Measurements from ENCODE around the gene GLOD5.

The GLOD5 gene

DNA sequence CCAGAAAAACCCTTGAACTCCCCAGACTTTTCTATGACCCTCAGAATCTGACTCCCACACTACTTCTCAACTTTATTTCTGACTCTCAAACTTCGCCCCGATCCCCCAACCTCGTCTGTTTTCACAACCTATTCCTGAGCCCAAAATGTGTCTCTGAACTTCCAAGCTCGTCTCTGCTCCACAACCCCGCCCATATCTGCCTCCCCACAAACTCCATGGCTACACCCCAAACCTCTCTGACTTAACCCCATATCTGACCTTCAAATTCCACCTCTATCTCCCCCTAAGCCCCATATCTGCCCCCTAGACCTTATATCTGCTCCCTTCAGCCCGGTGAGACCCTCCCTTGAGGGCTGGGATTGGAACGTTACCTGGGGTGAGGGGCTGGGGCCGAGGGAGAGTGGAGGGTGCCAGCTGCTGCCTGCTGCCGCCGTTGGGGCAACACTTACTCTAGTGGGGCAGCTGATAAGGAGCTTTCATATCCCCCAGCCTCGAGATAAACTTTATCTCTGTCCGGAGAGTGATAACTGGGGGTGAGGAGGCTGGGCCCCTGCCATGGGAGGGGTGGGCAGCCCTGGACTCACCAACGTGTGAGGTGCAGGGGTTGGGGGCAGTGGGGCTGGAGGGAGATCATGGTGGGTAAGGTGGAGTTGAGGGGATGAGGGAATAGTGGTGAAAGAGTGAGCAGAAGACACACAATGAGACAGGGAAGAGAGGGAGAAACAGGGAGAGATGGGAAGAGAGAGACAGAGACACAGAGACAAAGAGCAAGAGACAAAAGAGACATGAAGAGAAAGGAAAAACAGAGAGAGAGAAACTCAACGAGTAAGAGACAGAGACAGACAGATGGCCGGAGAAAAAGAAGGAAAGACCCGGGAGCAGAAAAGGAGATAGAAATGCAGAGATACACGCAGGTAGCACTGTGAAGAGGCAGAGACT, 26.2 kb downstream of the GLOD5 start:
- H2AFZ ChIP-seq (ENCODE audit: low read length) = no peak overlapping the region
- H4K20me1 ChIP-seq (ENCODE audit: insufficient read depth, low read length) = no peaks in the 10 kb centered on the region
- no peak for TF ChIP-seq EZH2 (IDR thresholded peaks at IDR 0.05; ENCODE audit: borderline replicate concordance, low read length)
- TF ChIP-seq, protein P1, sequence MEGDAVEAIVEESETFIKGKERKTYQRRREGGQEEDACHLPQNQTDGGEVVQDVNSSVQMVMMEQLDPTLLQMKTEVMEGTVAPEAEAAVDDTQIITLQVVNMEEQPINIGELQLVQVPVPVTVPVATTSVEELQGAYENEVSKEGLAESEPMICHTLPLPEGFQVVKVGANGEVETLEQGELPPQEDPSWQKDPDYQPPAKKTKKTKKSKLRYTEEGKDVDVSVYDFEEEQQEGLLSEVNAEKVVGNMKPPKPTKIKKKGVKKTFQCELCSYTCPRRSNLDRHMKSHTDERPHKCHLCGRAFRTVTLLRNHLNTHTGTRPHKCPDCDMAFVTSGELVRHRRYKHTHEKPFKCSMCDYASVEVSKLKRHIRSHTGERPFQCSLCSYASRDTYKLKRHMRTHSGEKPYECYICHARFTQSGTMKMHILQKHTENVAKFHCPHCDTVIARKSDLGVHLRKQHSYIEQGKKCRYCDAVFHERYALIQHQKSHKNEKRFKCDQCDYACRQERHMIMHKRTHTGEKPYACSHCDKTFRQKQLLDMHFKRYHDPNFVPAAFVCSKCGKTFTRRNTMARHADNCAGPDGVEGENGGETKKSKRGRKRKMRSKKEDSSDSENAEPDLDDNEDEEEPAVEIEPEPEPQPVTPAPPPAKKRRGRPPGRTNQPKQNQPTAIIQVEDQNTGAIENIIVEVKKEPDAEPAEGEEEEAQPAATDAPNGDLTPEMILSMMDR (IDR thresholded peaks at IDR 0.05; ENCODE audit: low read length) = no peak
- no peaks in the 10 kb centered on the region for H3K9me2 ChIP-seq (ENCODE audit: low read depth, low read length)
- H3K27me3 ChIP-seq (ENCODE audit: insufficient read depth, low read length) = no peaks in the 10 kb centered on the region
- no peak overlapping the region for H3K27ac ChIP-seq (ENCODE audit: low read depth, low read length, poor library complexity, severe bottlenecking)
- no peaks in the 10 kb centered on the region for H3K9me3 ChIP-seq (ENCODE audit: low read length)
- H3F3A ChIP-seq (ENCODE audit: insufficient read depth, low read length) = no peaks in the 10 kb centered on the region
- H3K9ac ChIP-seq (ENCODE audit: low read length) = no peak overlapping the region
- no peaks in the 10 kb centered on the region for H3K36me3 ChIP-seq (ENCODE audit: insufficient read depth, low read length)
- no peaks in the 10 kb centered on the region for H3K4me1 ChIP-seq (ENCODE audit: insufficient read depth, low read length, severe bottlenecking)
- H3K79me2 ChIP-seq (ENCODE audit: insufficient read depth, low read length) = no peaks in the 10 kb centered on the region
- H3K4me3 ChIP-seq (ENCODE audit: low read depth, low read length, poor library complexity, severe bottlenecking) = no peak overlapping the region
- no peak overlapping the region for H3K4me2 ChIP-seq (ENCODE audit: low read length)

DNA sequence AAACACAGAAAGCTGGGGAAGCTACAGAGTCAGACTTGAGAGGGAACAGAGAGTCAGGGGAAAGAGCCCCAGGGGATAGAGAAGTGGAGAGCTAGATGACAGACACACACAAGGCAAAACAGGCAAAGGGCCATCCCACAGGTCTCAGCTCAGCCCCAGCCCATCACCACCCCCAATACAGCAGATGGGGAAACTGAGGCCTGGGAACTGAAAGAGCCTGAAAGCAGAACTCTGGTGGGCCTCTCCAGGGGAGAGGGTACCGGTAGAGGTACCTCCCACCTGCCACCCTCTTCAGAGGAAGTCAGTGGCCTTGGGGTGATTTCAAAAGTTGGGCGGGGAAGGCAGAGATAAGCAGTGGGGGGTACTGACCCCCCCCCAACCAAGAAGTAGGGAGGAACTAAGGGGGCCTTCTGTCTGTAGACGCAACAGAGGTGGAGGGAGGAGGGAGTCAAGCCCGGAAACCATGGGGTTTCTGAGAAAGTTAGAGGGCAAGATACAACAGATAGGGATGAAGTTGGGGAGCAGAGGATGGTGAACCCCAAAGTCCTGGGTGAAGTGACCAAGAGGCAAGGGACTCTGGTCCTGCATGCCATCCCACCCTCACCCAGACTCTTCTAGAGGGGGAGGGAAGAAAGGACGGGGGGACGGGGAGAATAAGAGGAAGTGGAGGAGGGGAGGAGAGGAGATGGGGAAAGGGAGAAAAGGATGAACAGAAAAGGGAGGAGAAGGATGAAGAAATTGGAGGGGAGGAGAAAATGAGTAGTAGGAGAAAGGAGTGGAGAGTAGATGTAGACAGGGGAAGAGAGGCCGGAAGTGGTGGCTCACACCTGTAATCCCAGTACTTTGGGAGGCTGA, 28.0 kb downstream of the GLOD5 start:
- H3K9me3 ChIP-seq (ENCODE audit: low read length) = no peaks in the 10 kb centered on the region
- H4K20me1 ChIP-seq (ENCODE audit: insufficient read depth, low read length) = no peaks in the 10 kb centered on the region
- no peaks in the 10 kb centered on the region for H3K79me2 ChIP-seq (ENCODE audit: insufficient read depth, low read length)
- H3K4me3 ChIP-seq (ENCODE audit: low read depth, low read length, poor library complexity, severe bottlenecking) = no peak overlapping the region
- H3K27ac ChIP-seq (ENCODE audit: low read depth, low read length, poor library complexity, severe bottlenecking) = no peak overlapping the region
- H3F3A ChIP-seq (ENCODE audit: insufficient read depth, low read length) = no peaks in the 10 kb centered on the region
- TF ChIP-seq, protein P1 (IDR thresholded peaks at IDR 0.05; ENCODE audit: low read length) = no peak
- TF ChIP-seq EZH2 (IDR thresholded peaks at IDR 0.05; ENCODE audit: borderline replicate concordance, low read length) = no peak
- H3K27me3 ChIP-seq (ENCODE audit: insufficient read depth, low read length) = no peaks in the 10 kb centered on the region
- no peaks in the 10 kb centered on the region for H3K9me2 ChIP-seq (ENCODE audit: low read depth, low read length)
- H2AFZ ChIP-seq (ENCODE audit: low read length) = no peak overlapping the region
- no peak overlapping the region for H3K9ac ChIP-seq (ENCODE audit: low read length)
- no peaks in the 10 kb centered on the region for H3K4me1 ChIP-seq (ENCODE audit: insufficient read depth, low read length, severe bottlenecking)
- H3K36me3 ChIP-seq (ENCODE audit: insufficient read depth, low read length) = no peaks in the 10 kb centered on the region
- no peak overlapping the region for H3K4me2 ChIP-seq (ENCODE audit: low read length)

DNA sequence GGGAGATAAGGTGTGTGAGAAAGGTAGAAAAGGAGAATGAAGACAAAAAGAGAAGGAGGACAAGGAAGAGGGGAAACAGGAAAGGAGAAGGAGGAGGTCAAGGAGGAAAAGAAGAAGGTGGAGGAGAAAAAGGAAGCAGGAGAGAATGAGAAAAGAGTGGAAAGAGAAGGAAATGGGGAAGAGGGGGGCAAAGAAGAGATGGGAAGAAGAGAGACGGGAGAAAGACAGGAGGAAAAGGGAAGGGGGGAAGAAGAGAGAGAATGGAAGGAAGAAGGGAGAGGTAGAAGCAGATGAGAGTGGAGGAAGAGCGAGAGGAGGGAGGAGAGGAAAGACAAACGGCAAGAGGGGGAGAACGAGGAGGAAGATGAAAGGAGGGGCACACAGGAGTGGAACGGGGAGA, 28.9 kb downstream of the GLOD5 start:
- Histone ChIP-seq H3K27ac (ENCODE audit: low read depth, low read length, poor library complexity, severe bottlenecking) (no peak overlapping the region), H4K20me1 (ENCODE audit: insufficient read depth, low read length) (no peaks in the 10 kb centered on the region), H3K79me2 (ENCODE audit: insufficient read depth, low read length) (no peaks in the 10 kb centered on the region), H3K9me3 (ENCODE audit: low read length) (no peaks in the 10 kb centered on the region), H3K4me1 (ENCODE audit: insufficient read depth, low read length, severe bottlenecking) (no peaks in the 10 kb centered on the region), H3K9ac (ENCODE audit: low read length) (no peak overlapping the region), H3F3A (ENCODE audit: insufficient read depth, low read length) (no peaks in the 10 kb centered on the region), H3K4me2 (ENCODE audit: low read length) (no peak overlapping the region), H2AFZ (ENCODE audit: low read length) (no peak overlapping the region), H3K27me3 (ENCODE audit: insufficient read depth, low read length) (no peaks in the 10 kb centered on the region), H3K4me3 (ENCODE audit: low read depth, low read length, poor library complexity, severe bottlenecking) (no peak overlapping the region), H3K9me2 (ENCODE audit: low read depth, low read length) (no peaks in the 10 kb centered on the region), H3K36me3 (ENCODE audit: insufficient read depth, low read length) (no peaks in the 10 kb centered on the region)
- no peak for TF ChIP-seq EZH2 (IDR thresholded peaks at IDR 0.05; ENCODE audit: borderline replicate concordance, low read length)
- TF ChIP-seq, protein P1 (IDR thresholded peaks at IDR 0.05; ENCODE audit: low read length) = no peak
